H7 (cell line): ENCODE measurements around the gene SLC30A1. TPM values are rescaled to one million over a fixed set of nuclear protein-coding genes. Genes with fewer than 3 reads are reported as not detected.

Experiments
- DNase-seq: peaks from one replicate; pipeline ENCODE4 v3.0.0; 2012
- H3K27me3 ChIP-seq: 2 replicates; pipeline ENCODE4 v1.6.0; 2011; ENCODE audit warnings: mild to moderate bottlenecking, low read length; ENCODE audit not compliant: control insufficient read depth, insufficient read depth
- H3K36me3 ChIP-seq: replicated peaks from 2 replicates; pipeline ENCODE4 v1.5.1; 2011; ENCODE audit warnings: low read length; ENCODE audit not compliant: control insufficient read depth, insufficient read depth
- H3K4me3 ChIP-seq: 2 replicates; pipeline ENCODE4 v1.5.1; 2011; ENCODE audit warnings: low read depth, mild to moderate bottlenecking, control low read depth, low read length, moderate library complexity; ENCODE audit not compliant: insufficient read depth
- total RNA-seq: library from RNA; depleted of rRNA; stranded (reverse); fragments of >200 nt; shearing (Covaris generic); gene quantifications from 2 replicates; pipeline ENCODE4 v1.2.3, GENCODE V29; 2014

SLC30A1 gene
- total RNA-seq, 1 experiment from 2014 or later = 9.1 TPM

- no peaks in the 10 kb centered on the region; the same call in 1 of the 2 replicates for H3K27me3 ChIP-seq
Measured at GRCh38 chr1:211613108-211613947, 34.4 kb upstream of the SLC30A1 start.

GRCh38 chr1:211612786-211613107 is 33.8 kb upstream of the SLC30A1 start:
- no peaks in the 10 kb centered on the region; the same call in 1 of the 2 replicates for H3K27me3 ChIP-seq
- no peak for DNase-seq
- no peaks in the 10 kb centered on the region for H3K36me3 ChIP-seq
- H3K4me3 ChIP-seq = no peak overlapping the region

More at GRCh38 chr1:211613108-211613947, 34.4 kb upstream of the SLC30A1 start:
- Histone ChIP-seq H3K4me3 (no peak overlapping the region), H3K36me3 (no peaks in the 10 kb centered on the region)
- DNase-seq = no peak

- no peak for DNase-seq
- Histone ChIP-seq H3K4me3 (no peak overlapping the region), H3K36me3 (no peaks in the 10 kb centered on the region), H3K27me3 (no peaks in the 10 kb centered on the region; the same call in 1 of the 2 replicates)
Measured at GRCh38 chr1:211611818-211612217, 32.9 kb upstream of the SLC30A1 start.

- Histone ChIP-seq H3K4me3 (no peak overlapping the region), H3K36me3 (no peaks in the 10 kb centered on the region), H3K27me3 (no peaks in the 10 kb centered on the region; the same call in 1 of the 2 replicates)
- no peak for DNase-seq
Measured at GRCh38 chr1:211610779-211611556, 32.0 kb upstream of the SLC30A1 start.

- H3K27me3 ChIP-seq = no peaks in the 10 kb centered on the region; the same call in 1 of the 2 replicates
- no peak overlapping the region for H3K4me3 ChIP-seq
- DNase-seq = no peak
- H3K36me3 ChIP-seq = no peaks in the 10 kb centered on the region
Measured at GRCh38 chr1:211609120-211610024, 30.4 kb upstream of the SLC30A1 start.

GRCh38 chr1:211607754-211608473 is 29.0 kb upstream of the SLC30A1 start:
- H3K4me3 ChIP-seq = no peak overlapping the region
- no peaks in the 10 kb centered on the region for H3K36me3 ChIP-seq
- H3K27me3 ChIP-seq = no peaks in the 10 kb centered on the region; the same call in 1 of the 2 replicates
- DNase-seq = no peak

- no peak for DNase-seq
- Histone ChIP-seq H3K27me3 (no peaks in the 10 kb centered on the region; the same call in 1 of the 2 replicates), H3K36me3 (no peaks in the 10 kb centered on the region), H3K4me3 (no peak overlapping the region)
Measured at GRCh38 chr1:211606914-211607753, 28.2 kb upstream of the SLC30A1 start.

- DNase-seq = no peak
- H3K4me3 ChIP-seq = no peak overlapping the region
- no peaks in the 10 kb centered on the region for H3K27me3 ChIP-seq
- no peaks in the 10 kb centered on the region for H3K36me3 ChIP-seq
Measured at GRCh38 chr1:211606332-211606913, 27.5 kb upstream of the SLC30A1 start.

- no peaks in the 10 kb centered on the region for H3K36me3 ChIP-seq
- no peak for DNase-seq
Measured at GRCh38 chr1:211605603-211606331, 26.8 kb upstream of the SLC30A1 start.

GRCh38 chr1:211605034-211605433 is 26.1 kb upstream of the SLC30A1 start:
- DNase-seq = no peak

More at GRCh38 chr1:211605603-211606331, 26.8 kb upstream of the SLC30A1 start:
- no peak overlapping the region for H3K4me3 ChIP-seq
- no peaks in the 10 kb centered on the region for H3K27me3 ChIP-seq

GRCh38 chr1:211604548-211604947 is 25.6 kb upstream of the SLC30A1 start:
- Histone ChIP-seq H3K27me3 (no peaks in the 10 kb centered on the region), H3K4me3 (no peak overlapping the region), H3K36me3 (no peaks in the 10 kb centered on the region)
- DNase-seq = no peak

More at GRCh38 chr1:211605034-211605433, 26.1 kb upstream of the SLC30A1 start:
- Histone ChIP-seq H3K36me3 (no peaks in the 10 kb centered on the region), H3K4me3 (no peak overlapping the region), H3K27me3 (no peaks in the 10 kb centered on the region)

- no peak for DNase-seq
- H3K4me3 ChIP-seq = no peak overlapping the region
- H3K27me3 ChIP-seq = no peaks in the 10 kb centered on the region
- no peaks in the 10 kb centered on the region for H3K36me3 ChIP-seq
Measured at GRCh38 chr1:211603713-211604112, 24.8 kb upstream of the SLC30A1 start.
